Glomerular endothelial cell (primary cell): ENCODE data around the gene DCTN4. TPM values are rescaled to one million over a fixed set of nuclear protein-coding genes. Genes with fewer than 3 reads are reported as not detected.

Source experiments
- DNase-seq: peaks from one replicate; pipeline ENCODE4 v3.0.0-alpha.2; 2011; ENCODE audit warnings: low read depth, low spot score; ENCODE audit errors: extremely low read depth
- total RNA-seq: library from RNA; depleted of rRNA; stranded (reverse); fragments of >200 nt; gene quantifications from 2 replicates; pipeline ENCODE4 v1.2.3, GENCODE V29; 2015

The DCTN4 gene
- total RNA-seq, 1 donor from 2014 or later, result 47.1 TPM

DNA sequence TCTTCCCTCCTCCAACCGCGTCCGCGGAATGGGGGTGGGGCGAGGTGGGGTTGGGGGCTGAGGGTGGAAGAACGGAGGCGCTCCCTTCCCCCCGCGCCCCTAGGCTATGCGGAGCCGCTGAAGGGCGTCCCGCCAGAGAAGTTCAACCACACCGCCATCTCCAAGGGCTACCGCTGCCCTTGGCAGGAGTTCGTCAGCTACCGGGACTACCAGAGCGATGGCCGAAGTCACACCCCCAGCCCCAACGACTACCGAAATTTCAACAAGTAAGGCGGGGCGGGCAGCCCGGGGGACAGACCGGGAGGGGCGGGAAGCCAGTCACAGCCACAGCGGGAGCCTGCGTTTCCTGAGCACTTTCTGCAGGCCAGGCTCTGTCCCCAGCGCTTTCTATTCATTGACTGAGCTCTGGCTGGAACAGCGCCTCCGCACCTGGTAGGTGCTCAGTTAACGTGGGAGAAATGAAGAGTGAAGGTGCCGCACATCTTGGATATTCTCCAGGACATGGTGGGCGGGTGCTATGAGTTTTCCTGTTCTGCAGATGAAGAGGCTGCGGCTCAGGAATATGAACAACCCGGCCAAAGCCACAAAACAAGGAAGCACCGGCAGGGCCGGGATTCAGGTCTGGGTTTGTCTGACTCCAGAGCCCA lies 86.5 kb downstream of the DCTN4 start:
- no peak for DNase-seq

DNA sequence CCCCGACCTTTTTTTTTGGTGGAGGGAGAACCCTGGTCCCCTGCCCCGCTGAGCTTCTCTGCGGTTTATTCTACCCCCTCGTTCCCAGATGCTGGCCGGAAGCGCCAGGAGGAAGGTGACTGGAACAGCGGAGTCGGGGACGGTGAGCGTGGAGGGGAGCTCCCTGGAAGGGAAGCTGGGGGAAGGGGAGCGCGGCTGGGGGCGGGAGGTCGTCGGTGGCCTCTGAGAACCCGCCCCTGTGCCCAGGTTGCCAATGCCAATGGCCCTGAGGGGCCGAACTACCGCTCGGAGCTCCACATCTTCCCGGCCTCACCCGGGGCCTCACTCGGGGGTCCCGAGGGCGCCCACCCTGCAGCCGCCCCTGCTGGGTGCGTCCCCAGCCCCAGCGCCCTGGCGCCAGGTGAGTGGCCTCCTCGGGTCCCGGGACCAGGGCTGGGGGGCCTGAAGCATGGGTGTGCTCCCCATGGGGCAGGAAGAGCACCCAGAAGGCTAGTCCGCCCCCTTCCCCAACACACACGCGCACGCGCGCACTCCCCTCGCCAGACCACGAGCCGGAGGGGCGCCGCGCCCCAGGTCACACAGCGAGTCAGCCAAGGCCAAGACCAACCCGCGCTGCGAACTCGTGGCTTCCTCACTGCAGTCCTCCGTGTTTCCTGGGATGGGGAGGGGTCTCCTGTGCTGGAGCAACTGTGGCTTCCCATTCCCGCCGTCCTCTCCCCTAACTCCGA lies 87.1 kb downstream of the DCTN4 start:
- DNase-seq, result no peak

DNA sequence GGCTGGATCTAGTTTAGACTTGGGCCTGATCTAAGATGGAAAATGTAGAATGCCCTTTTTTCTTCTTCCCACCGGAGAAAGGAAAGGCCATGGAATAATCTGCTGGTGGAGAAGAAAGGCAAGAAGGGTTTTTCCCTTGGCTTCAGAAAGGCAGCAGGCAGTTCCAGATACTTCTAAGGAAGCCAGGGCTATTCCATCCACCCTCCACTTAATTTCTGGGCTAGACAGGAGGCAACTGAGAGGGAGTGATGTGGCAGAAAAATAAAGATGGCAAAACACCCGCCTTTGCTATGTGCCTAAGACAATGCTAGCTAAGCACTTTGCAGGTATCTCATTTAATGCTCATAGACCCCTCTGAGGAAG lies 87.9 kb downstream of the DCTN4 start:
- no peak for DNase-seq

DNA sequence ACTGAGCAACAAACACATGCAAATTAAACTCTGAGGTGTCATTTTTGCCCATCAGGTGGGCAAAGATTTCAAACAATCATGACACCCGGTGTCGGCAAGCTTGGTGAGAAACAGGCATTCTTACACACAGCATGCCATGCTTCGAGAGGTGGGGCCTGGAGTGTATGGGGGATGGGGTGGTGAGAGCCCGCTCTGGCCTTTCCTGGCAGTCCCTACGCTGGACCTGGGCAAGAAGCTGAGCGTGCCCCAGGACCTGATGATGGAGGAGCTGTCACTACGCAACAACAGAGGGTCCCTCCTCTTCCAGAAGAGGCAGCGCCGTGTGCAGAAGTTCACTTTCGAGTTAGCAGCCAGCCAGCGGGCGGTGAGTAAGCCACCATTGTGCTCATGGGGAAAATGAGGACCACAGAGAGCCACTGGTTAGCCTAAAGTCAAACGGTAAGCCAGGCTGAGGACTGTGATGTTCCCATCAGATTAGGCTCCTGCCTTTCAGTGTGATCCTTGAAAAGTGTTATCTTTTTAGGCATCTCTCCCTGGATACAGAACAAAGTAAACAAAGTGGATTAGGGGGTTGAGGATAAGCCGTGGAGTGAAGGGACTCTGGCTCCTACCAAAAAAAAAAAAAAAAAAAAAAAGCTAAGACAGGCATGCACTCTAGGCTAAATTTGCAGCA lies 88.4 kb downstream of the DCTN4 start:
- DNase-seq, result no peak

DNA sequence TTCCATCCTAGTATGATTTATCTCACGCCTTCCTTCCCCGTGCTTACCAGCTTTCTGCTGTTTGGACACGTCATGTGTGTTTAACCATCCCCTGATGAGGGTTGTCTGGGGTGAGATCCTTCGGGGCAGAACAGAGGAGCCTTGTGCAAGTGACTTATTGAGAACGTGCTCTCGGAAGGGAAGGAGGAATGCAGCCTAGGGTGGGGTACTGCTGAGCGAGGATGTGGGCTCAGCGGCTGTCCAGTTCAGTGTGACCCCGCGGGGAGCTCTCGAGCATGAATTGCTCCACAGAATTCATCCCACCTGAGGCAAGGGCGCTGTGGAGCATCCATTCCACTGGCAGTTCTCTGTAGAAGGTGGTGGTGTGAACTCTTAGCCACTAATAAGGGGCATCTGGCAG lies 93.8 kb downstream of the DCTN4 start:
- no peak for DNase-seq

DNA sequence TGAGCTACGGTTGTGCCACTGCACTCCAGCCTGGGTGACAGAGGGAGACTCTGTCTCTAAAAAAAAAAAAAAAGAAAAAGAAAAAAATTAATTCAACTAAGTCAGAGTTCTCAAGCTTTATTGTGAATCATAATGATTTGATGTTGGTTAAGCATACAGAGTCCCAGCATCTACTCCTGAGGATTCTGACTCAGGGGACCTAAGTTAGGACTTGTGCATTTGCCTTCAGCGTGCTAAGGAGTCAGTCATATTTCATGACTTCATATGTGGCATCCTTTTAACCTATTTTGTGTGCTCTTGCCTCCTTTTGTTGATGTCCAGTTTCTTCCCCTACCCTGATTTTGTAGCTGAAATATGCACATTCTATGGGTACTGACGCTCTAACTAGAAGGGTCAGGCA lies 94.9 kb downstream of the DCTN4 start:
- no peak for DNase-seq

DNA sequence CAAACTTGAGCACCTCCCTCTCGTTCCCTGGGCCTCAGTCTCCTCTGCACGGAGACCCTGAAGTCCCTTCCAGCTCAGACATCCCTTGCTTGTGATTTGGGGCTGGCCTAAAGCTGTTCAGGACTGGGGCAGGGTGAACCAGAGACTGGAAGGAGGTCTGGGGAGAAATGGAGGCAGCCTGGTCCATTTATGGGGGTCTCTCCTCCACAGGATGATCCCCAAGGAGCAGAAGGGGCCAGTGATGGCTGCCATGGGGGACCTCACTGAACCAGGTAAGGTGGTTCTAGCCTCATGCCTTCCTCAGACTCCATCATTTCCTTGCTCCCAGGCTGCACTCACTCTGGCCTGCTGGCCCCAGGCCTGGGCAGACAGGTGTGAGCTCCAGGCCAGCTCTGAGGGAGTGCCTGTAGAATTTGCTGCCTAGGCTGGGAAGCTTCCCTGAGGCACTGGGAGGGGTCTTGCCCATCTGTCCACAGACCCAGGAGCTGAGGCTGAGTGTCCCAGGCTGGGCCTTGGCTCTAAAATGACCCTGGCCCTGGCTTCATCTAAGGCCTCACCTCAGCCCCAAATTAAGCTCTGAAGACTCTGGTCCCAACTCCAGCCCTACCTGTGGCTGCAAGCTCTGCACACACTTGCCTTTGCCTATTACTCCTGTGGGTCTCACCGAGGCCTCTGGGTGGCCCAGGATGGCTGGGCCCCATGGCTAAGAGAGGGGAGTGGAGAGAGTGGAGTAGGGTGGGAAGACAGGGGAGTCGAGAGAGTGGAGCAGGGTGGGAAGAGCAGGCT lies 95.9 kb downstream of the DCTN4 start:
- no peak for DNase-seq

DNA sequence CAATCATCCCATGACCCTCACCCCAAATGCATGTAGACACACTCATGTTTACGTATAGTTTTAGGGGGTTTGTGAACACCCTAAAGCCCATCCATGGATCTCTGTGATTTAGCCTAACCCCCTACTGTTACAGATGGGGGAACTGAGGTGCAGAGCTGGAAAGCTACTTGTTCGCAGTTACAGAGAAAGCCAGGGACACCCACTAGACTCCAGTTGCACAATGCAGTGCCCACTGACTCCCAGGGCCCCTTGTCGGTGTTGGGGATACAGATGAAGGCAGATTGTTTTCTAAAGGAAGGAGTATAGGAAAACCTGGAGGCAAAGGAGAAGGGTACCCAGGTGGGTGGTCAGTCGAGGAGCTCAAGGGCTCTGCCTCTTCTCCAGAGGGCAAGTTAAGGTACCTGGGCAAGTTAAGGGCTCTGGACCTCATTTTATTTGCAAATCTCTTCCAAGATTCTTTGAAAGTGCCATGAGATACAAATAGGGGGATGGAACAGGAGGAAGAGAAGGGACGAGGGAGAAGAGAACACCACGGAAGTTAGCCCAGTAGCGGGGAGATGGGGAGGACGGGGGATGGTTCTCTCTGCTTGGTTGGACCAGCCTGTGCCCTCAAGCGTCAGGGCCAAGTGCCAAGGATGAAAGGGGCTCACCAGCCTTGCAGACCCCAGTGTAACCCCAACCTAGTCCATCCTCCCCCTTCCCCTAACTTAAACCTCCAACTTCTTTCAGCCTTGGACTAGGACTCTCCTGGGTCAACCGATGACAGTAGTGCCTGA lies 96.8 kb downstream of the DCTN4 start:
- DNase-seq, result no peak

DNA sequence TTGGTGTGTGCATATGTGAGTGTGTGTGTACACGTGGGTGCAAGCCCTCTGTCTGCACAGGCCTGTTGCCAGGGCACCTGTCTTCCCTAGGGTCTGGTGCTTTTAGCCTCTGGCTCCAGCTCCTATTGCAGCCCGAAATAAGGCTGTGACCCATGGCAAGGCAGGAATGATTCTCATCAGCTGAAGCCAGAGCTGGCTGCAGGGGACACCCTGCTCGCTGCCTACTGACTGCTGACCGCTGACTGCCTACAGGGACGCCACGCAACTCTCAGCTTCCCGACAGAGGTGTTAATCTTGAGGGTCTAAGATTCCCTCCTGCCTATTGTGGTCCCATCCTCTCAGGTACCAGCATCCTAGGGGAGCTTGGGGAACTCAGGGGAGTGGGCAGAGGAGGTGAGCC lies 97.7 kb downstream of the DCTN4 start, which contains the start of gene MYOZ3:
Gene MYOZ3, plus strand, starts transcription at position 166 of the 400 bp plus-strand sequence. CDS start 1,691 bp downstream, outside the sequence.
- DNase-seq, result no peak

DNA sequence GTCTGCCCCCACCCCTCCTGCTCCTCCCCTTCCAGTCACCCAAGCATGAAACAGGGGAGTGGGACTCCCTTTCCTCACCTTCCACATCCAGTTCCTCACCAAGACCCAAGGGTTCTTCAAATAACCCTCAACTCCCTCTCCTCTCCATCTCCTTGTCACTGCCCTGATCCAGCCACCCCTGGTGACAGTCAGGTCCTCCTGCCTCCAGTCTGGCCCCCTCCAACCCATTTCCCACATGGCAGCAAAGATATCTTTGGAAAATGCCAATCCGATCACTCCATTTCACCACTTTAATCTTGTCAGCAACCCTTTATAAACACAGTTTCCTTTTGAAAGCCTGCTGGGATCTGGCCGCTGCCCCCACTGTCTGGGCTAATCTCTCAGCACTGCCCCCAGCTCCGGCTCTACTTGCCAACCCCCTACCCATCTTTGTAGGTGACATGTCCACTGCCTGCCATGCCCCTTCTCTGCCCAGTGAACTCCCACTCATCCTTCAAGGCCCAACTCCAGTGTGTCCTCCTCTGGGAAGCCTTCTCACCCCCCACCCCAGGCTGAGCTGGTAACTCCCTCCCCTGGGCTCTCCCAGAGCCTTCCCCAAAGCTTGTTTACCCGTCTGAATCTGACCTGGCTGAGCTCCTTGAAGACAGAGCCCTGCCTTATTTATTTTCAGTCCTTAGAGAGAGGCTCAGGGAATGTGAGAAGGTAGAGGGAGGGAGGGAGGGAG lies 98.5 kb downstream of the DCTN4 start:
- DNase-seq, result no peak

DNA sequence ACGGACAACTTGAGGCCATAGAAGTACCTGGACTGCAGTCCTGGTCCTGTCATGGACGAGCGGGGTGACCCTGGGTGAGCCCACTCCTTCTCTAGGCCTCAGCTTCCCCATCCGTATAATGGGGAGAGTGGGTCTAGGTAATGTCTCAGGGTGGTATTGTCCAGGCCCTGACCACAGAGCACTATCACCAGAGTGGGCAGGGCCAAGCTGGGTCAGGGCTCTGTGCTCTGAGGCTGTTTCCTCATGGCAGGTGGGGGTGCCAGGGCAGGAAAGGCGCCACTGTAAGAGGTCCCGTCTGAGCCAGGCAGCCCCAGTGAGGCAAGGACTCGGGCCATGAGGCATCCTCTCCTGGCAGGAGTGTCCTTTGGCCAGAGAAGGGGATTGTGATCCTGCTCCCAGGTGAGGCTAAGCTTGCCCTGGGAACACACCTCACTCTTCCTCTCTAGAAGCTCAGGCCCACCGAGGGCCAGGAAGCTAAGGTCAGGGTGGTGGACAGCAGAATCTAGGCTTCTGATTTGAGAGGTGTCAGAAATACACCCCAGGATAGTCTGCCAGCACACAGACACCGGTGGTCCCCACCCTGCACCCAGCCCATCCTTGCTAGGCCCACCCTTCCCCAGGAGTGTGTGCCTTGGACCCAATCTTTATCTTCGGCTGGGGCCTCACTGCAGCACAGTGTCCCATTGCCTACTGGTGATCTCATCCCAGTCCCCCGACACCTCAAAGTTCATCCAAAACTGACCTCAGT lies 99.3 kb downstream of the DCTN4 start:
- DNase-seq, result no peak

DNA sequence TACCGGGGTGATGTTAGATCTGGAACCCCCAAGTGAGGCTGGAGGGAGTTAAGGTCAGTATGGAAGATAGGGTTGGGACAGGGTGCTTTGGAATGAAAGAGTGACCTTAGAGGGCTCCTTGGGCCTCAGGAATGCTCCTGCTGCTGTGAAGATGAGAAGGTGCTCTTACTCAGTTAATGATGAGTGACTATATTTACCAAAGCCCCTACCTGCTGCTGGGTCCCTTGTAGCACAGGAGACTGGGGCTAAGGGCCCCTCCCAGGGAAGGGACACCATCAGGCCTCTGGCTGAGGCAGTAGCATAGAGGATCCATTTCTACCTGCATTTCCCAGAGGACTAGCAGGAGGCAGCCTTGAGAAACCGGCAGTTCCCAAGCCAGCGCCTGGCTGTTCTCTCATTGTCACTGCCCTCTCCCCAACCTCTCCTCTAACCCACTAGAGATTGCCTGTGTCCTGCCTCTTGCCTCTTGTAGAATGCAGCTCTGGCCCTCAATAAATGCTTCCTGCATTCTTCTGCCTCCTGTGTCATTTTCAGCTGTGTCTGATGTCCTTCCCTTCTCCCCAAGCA lies 100.0 kb downstream of the DCTN4 start:
- DNase-seq, result no peak

Other genes with a start within 250 kb of the DCTN4 start
- 56.7 and 123 TPM in 2 replicates for gene SYNPO, start 118.4 kb downstream of the DCTN4 start, total RNA-seq
- 0.53 and 0.93 TPM in 2 replicates for gene MYOZ3, start 97.8 kb downstream of the DCTN4 start, total RNA-seq
- gene RBM22, start 58.0 kb downstream of the DCTN4 start, total RNA-seq, result 43.2 and 44.1 TPM in 2 replicates
- gene SMIM3, start 19.7 kb upstream of the DCTN4 start, total RNA-seq, result 9.6 and 10.2 TPM in 2 replicates
- not detected in 2 replicates for gene IRGM, start 87.5 kb upstream of the DCTN4 start, total RNA-seq
- gene ZNF300, start 146.0 kb upstream of the DCTN4 start, total RNA-seq, result 3.1 and 6.0 TPM in 2 replicates